HCT116 (cell line): ENCODE data around the gene WDR70. TPM values are rescaled to one million over a fixed set of nuclear protein-coding genes. Genes with fewer than 3 reads are reported as not detected.

Experiments
- ATAC-seq: fragments of 200-7000 bp; cut with Tn5 transposase; 2 replicates; pipeline ENCODE4 v1.9.1; 2020; ENCODE audit warnings: mild to moderate bottlenecking, moderate library complexity
- BruUV-seq: library from RNA; stranded (reverse); fragments of 400-500 nt; replicated peaks from 2 replicates; lab custom pipeline; 2021; lab: Mats Ljungman, UMichigan
- CTCF ChIA-PET: fragments of 300-600 bp; sonication (Branson Sonifier 250); formaldehyde crosslinking; loops from one replicate; lab custom pipeline; 2021; ENCODE audit warnings: antibody characterized with exemption; lab: Charles Lee
- POLR2A ChIA-PET: fragments of 300-600, 350-600 bp; sonication (Branson Sonifier 250); formaldehyde crosslinking; loops from one replicate; lab custom pipeline; 2021; ENCODE audit warnings: antibody characterized with exemption; lab: Charles Lee
- RAD21 ChIA-PET, 2 experiments: fragments of 300-600 bp; sonication (Branson Sonifier 250); formaldehyde crosslinking; loops; one replicate each; lab custom pipeline; 2023; ENCODE audit warnings: low total read pairs in 2 of 2; ENCODE audit not compliant: uncharacterized antibody in 2 of 2, unreplicated experiment in 2 of 2, low non-redundant PET in 1 of 2; lab: Charles Lee
- DNase-seq: peaks from one replicate; pipeline ENCODE4 v3.0.0-alpha.2; 2010; ENCODE audit warnings: low read depth, low spot score
- H2AFZ ChIP-seq: fragments of 200-600 bp; shearing (Covaris generic), sonication (generic); 2 replicates; pipeline ENCODE4 v1.6.1; 2017; ENCODE audit warnings: low read depth, mixed run types, mixed read lengths, antibody characterized with exemption, low read length; ENCODE audit not compliant: poor library complexity, severe bottlenecking
- H3K27ac ChIP-seq: 2 replicates; pipeline ENCODE4 v1.5.1; 2012; ENCODE audit warnings: low read depth, low read length
- H3K27me3 ChIP-seq: fragments of 200-600 bp; sonication (generic); 2 replicates; pipeline ENCODE4 v1.6.1; 2016; ENCODE audit warnings: mixed run types, low read length, mixed read lengths; ENCODE audit not compliant: insufficient read depth
- H3K36me3 ChIP-seq, 2 experiments: fragments of 200-500 bp in 1 of 2; fragments of 200-600 bp in 1 of 2; sonication (Bioruptor generic) in 1 of 2; sonication (generic) in 1 of 2; 2 replicates each; pipeline versions ENCODE4 v1.5.1 to v1.6.1; 2014 to 2016; ENCODE audit warnings: low read length in 2 of 2, inconsistent platforms in 1 of 2, mixed read lengths in 1 of 2, mixed run types in 1 of 2; ENCODE audit not compliant: insufficient read depth in 2 of 2, control insufficient read depth in 1 of 2
- H3K4me1 ChIP-seq, 2 experiments: fragments of 200-600 bp in 1 of 2; sonication (generic) in 1 of 2; 2 replicates each; pipeline versions ENCODE4 v1.5.1 to v1.6.1; 2012 to 2017; ENCODE audit warnings: low read length in 2 of 2, inconsistent platforms in 1 of 2, mild to moderate bottlenecking in 1 of 2, mixed read lengths in 1 of 2, mixed run types in 1 of 2, moderate library complexity in 1 of 2; ENCODE audit not compliant: insufficient read depth in 2 of 2, control insufficient read depth in 1 of 2
- H3K4me2 ChIP-seq: fragments of 200-600 bp; sonication (generic); 2 replicates; pipeline ENCODE4 v1.6.1; 2017; ENCODE audit warnings: mixed run types, low read length, mixed read lengths
- H3K4me3 ChIP-seq, 2 experiments: fragments of 200-600 bp in 1 of 2; sonication (generic) in 1 of 2; replicated peaks in 1 of 2; 2 replicates each; pipeline ENCODE4 v1.5.1; 2011 to 2016; ENCODE audit warnings: low read length in 2 of 2, control low read depth in 1 of 2, low read depth in 1 of 2, mild to moderate bottlenecking in 1 of 2, mixed read lengths in 1 of 2, mixed run types in 1 of 2
- H3K79me2 ChIP-seq: fragments of 200-600 bp; sonication (generic); 2 replicates; pipeline ENCODE4 v1.6.1; 2017; ENCODE audit warnings: mild to moderate bottlenecking, mixed run types, low read length, moderate library complexity, mixed read lengths; ENCODE audit not compliant: insufficient read depth
- H3K9ac ChIP-seq: fragments of 200-600 bp; sonication (generic); 2 replicates; pipeline ENCODE4 v1.6.1; 2016; ENCODE audit warnings: low read length, mixed read lengths
- H3K9me2 ChIP-seq: fragments of 200-600 bp; sonication (generic), shearing (Covaris generic); 2 replicates; pipeline ENCODE4 v1.6.1; 2017; ENCODE audit warnings: mixed run types, mild to moderate bottlenecking, moderate library complexity; ENCODE audit not compliant: insufficient read depth
- H3K9me3 ChIP-seq, 2 experiments: fragments of 200-500 bp in 1 of 2; fragments of 200-600 bp in 1 of 2; sonication (Bioruptor generic) in 1 of 2; sonication (generic) in 1 of 2; 2 replicates each; pipeline ENCODE4 v1.6.1; 2014 to 2017; ENCODE audit warnings: low read length in 2 of 2, mixed read lengths in 2 of 2, inconsistent platforms in 1 of 2, low read depth in 1 of 2, mild to moderate bottlenecking in 1 of 2, mixed run types in 1 of 2, moderate library complexity in 1 of 2; ENCODE audit not compliant: control insufficient read depth in 1 of 2, insufficient read depth in 1 of 2
- H4K20me1 ChIP-seq: fragments of 200-600 bp; sonication (generic), shearing (Covaris generic); 2 replicates; pipeline ENCODE4 v1.6.1; 2017; ENCODE audit warnings: mixed run types, mild to moderate bottlenecking, moderate library complexity; ENCODE audit not compliant: insufficient read depth
- ATF3 ChIP-seq: IDR thresholded peaks from 2 replicates; pipeline ENCODE4 v1.6.1; 2012
- CEBPB ChIP-seq: IDR thresholded peaks from 2 replicates; pipeline ENCODE4 v1.6.1; 2012; ENCODE audit warnings: low read depth
- EGR1 ChIP-seq: IDR thresholded peaks from 2 replicates; pipeline ENCODE4 v1.6.1; 2012; ENCODE audit warnings: low read depth
- EZH2 ChIP-seq: fragments of 200-600 bp; sonication (generic); IDR thresholded peaks from 2 replicates; pipeline ENCODE4 v1.6.1; 2017; ENCODE audit warnings: antibody characterized with exemption, mixed run types
- EZH2phosphoT487 ChIP-seq: fragments of 200-600 bp; IDR thresholded peaks from 2 replicates; pipeline ENCODE4 v1.6.1; 2018; ENCODE audit warnings: antibody characterized with exemption, borderline replicate concordance
- MAX ChIP-seq: IDR thresholded peaks from 2 replicates; pipeline ENCODE4 v1.6.1; 2012
- RAD21 ChIP-seq: IDR thresholded peaks from 2 replicates; pipeline ENCODE4 v1.6.1; 2012; ENCODE audit warnings: low read depth, mild to moderate bottlenecking
- SIN3A ChIP-seq: IDR thresholded peaks from 2 replicates; pipeline ENCODE4 v1.6.1; 2012; ENCODE audit warnings: low read depth
- SP1 ChIP-seq: IDR thresholded peaks from 2 replicates; pipeline ENCODE4 v1.6.1; 2012; ENCODE audit warnings: low read depth
- SRF ChIP-seq: IDR thresholded peaks from 2 replicates; pipeline ENCODE4 v1.6.1; 2012; ENCODE audit warnings: low read depth
- TCF7L2 ChIP-seq: IDR thresholded peaks from 2 replicates; pipeline ENCODE4 v1.7.0; 2011; ENCODE audit warnings: borderline replicate concordance, inconsistent platforms; ENCODE audit not compliant: insufficient read depth, insufficient read length; ENCODE audit errors: extremely low read depth
- ZFX ChIP-seq: fragments of 450-650 bp; IDR thresholded peaks from 2 replicates; pipeline ENCODE4 v1.6.1; 2017
- ZNF274 ChIP-seq: fragments of 200-500 bp; sonication (Bioruptor generic); IDR thresholded peaks from 2 replicates; pipeline ENCODE4 v1.6.1; 2014; ENCODE audit warnings: mild to moderate bottlenecking, low read depth, low read length, inconsistent platforms
- intact Hi-C: fragments of 100-400 bp; cut with micrococcal nuclease; formaldehyde crosslinking; loops from 2 replicates; pipeline ENCODE4 v1.10.0; 2022
- total RNA-seq: library from RNA; stranded (reverse); gene quantifications from one replicate; pipeline ENCODE4 v1.2.1, GENCODE V29; 2021; ENCODE audit not compliant: unreplicated experiment
- TF ChIP-seq, protein P1 (sequence below), 3 experiments: fragments of 200-600 bp in 1 of 3; sonication (generic) in 1 of 3; IDR thresholded peaks in 2 of 3; conservative IDR thresholded peaks in 1 of 3; 2 replicates each; pipeline ENCODE4 v1.5.1; 2012 to 2017; ENCODE audit warnings: low read depth in 2 of 3, low read length in 2 of 3, antibody characterized with exemption in 1 of 3, borderline replicate concordance in 1 of 3, control low read depth in 1 of 3, mild to moderate bottlenecking in 1 of 3, mixed read lengths in 1 of 3, mixed run types in 1 of 3, moderate library complexity in 1 of 3; ENCODE audit not compliant: insufficient read depth in 1 of 3

Gene WDR70
- total RNA-seq, 1 experiment from 2014 or later: 31.1 TPM

GRCh38 chr5:37694867-37695266 is 315.7 kb downstream of the WDR70 start:
- Histone ChIP-seq H3K36me3 (no peaks in the 10 kb centered on the region), H3K9ac (no peak overlapping the region), H3K27ac (no peak overlapping the region), H3K9me3 (no peaks in the 10 kb centered on the region), H3K27me3 (no peaks in the 10 kb centered on the region), H4K20me1 (no peaks in the 10 kb centered on the region), H3K79me2 (no peaks in the 10 kb centered on the region), H3K4me2 (no peak overlapping the region), H3K4me3 (no peak overlapping the region), H3K9me2 (no peaks in the 10 kb centered on the region), H3K4me1 (peaks cover 18 to 24% of the 10 kb centered on the region in 2 experiments), H2AFZ (no peak overlapping the region)
- ChIA-PET POLR2A (no interaction called here), RAD21 (no interaction called here), CTCF (no interaction called here)
- DNase-seq: no peak
- intact Hi-C loops: no loop called here
- no TSS peak for BruUV-seq
- no peak for ATAC-seq
- TF ChIP-seq, protein P1, sequence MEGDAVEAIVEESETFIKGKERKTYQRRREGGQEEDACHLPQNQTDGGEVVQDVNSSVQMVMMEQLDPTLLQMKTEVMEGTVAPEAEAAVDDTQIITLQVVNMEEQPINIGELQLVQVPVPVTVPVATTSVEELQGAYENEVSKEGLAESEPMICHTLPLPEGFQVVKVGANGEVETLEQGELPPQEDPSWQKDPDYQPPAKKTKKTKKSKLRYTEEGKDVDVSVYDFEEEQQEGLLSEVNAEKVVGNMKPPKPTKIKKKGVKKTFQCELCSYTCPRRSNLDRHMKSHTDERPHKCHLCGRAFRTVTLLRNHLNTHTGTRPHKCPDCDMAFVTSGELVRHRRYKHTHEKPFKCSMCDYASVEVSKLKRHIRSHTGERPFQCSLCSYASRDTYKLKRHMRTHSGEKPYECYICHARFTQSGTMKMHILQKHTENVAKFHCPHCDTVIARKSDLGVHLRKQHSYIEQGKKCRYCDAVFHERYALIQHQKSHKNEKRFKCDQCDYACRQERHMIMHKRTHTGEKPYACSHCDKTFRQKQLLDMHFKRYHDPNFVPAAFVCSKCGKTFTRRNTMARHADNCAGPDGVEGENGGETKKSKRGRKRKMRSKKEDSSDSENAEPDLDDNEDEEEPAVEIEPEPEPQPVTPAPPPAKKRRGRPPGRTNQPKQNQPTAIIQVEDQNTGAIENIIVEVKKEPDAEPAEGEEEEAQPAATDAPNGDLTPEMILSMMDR (IDR thresholded peaks at IDR 0.05 in 2 of 3, conservative IDR thresholded peaks at IDR 0.05 in 1 of 3; ENCODE audit: borderline replicate concordance in 1 of 3, insufficient read depth in 1 of 3, low read depth in 2 of 3, low read length in 2 of 3): no peak
- TF ChIP-seq EZH2 (no peak), MAX (no peak), CEBPB (no peak), SRF (no peak), ZNF274 (no peak), RAD21 (no peak), SP1 (no peak), ZFX (no peak), EZH2phosphoT487 (no peak), EGR1 (no peak), ATF3 (no peak), TCF7L2 (no peak), SIN3A (no peak)
